Body of pancreas (tissue), 4 donors: Measurements from ENCODE around the gene AJAP1. TPM values are rescaled to one million over a fixed set of nuclear protein-coding genes. Genes with fewer than 3 reads are reported as not detected.

ENCODE experiments used
- ATAC-seq: fragments of 150-250 bp; one replicate; pipeline ENCODE4 v1.9.1; 2016
- DNase-seq, 4 donors: peaks; one replicate each; pipeline ENCODE4 v3.0.0-alpha.2; 2019
- H3K27ac ChIP-seq, 4 donors: fragments of 200-600 bp; sonication (generic); 1 replicate in 3 of 4; 2 replicates in 1 of 4; pipeline versions ENCODE4 v1.5.1 to v1.6.1; 2016 to 2019; ENCODE audit warnings: mild to moderate bottlenecking in 1 of 4, mixed read lengths in 1 of 4, moderate library complexity in 1 of 4
- H3K27me3 ChIP-seq, 2 donors: fragments of 200-600 bp; sonication (generic); one replicate each; pipeline ENCODE4 v1.6.0; 2016; ENCODE audit warnings: mild to moderate bottlenecking in 1 of 2
- H3K36me3 ChIP-seq, 2 donors: fragments of 200-600 bp; sonication (generic); replicated peaks in 1 of 2; 2 replicates each; pipeline ENCODE4 v1.5.1; 2016; ENCODE audit warnings: low read depth in 2 of 2; ENCODE audit not compliant: insufficient read depth in 1 of 2
- H3K4me1 ChIP-seq: fragments of 200-600 bp; sonication (generic); one replicate; pipeline ENCODE4 v1.6.0; 2016
- H3K4me3 ChIP-seq, 2 donors: fragments of 200-600 bp; sonication (generic); 1 replicate in 1 of 2; 2 replicates in 1 of 2; pipeline ENCODE4 v1.5.1; 2016 to 2019
- H3K9me3 ChIP-seq, 3 donors: fragments of 200-600 bp; sonication (generic); 1 replicate in 2 of 3; 2 replicates in 1 of 3; pipeline ENCODE4 v1.5.1; 2016
- POLR2A ChIP-seq, 3 donors: fragments of 450-650 bp; IDR thresholded peaks; one replicate each; pipeline ENCODE4 v1.6.1; 2016; ENCODE audit warnings: antibody characterized with exemption in 3 of 3, mild to moderate bottlenecking in 2 of 3
- WGBS, 2 donors: methylation state at CpG; one replicate each; pipeline ENCODE4 v1.1.5; 2017; 5-methylcytosine and 5-hydroxymethylcytosine counted together
- intact Hi-C: fragments of 100-400 bp; cut with DNase I; formaldehyde crosslinking; loops from one replicate; pipeline ENCODE4 v1.15.1; 2023
- total RNA-seq, 2 donors: library from RNA; depleted of rRNA; stranded (reverse); fragments of >200 nt; gene quantifications; one replicate each; pipeline ENCODE4 v1.1.0, GENCODE V29; 2016
- TF ChIP-seq, protein P1 (sequence below), 7 experiments: fragments of 450-650 bp in 4 of 7; fragments of 200-600 bp in 3 of 7; sonication (generic) in 3 of 7; IDR thresholded peaks; one replicate each; pipeline ENCODE4 v1.5.1; 2016 to 2019; ENCODE audit warnings: antibody characterized with exemption in 7 of 7

The AJAP1 gene
- total RNA-seq, 2 donors from 2014 or later: 0.66 to 2.9 TPM

- no peak for ATAC-seq
- H3K9me3 ChIP-seq: no peaks in the 10 kb centered on the region
- 74 to 80% methylated on average over 1 to 10 of the region's 10 CpGs for WGBS, 2 donors
- H3K4me1 ChIP-seq: no peaks in the 10 kb centered on the region
- H3K27ac ChIP-seq: no peak overlapping the region
- H3K4me3 ChIP-seq: no peak overlapping the region
- TF ChIP-seq, protein P1, sequence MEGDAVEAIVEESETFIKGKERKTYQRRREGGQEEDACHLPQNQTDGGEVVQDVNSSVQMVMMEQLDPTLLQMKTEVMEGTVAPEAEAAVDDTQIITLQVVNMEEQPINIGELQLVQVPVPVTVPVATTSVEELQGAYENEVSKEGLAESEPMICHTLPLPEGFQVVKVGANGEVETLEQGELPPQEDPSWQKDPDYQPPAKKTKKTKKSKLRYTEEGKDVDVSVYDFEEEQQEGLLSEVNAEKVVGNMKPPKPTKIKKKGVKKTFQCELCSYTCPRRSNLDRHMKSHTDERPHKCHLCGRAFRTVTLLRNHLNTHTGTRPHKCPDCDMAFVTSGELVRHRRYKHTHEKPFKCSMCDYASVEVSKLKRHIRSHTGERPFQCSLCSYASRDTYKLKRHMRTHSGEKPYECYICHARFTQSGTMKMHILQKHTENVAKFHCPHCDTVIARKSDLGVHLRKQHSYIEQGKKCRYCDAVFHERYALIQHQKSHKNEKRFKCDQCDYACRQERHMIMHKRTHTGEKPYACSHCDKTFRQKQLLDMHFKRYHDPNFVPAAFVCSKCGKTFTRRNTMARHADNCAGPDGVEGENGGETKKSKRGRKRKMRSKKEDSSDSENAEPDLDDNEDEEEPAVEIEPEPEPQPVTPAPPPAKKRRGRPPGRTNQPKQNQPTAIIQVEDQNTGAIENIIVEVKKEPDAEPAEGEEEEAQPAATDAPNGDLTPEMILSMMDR (IDR thresholded peaks at IDR 0.05): no peak
- no peak for TF ChIP-seq POLR2A (IDR thresholded peaks at IDR 0.05)
- no peaks in the 10 kb centered on the region for H3K27me3 ChIP-seq
- intact Hi-C loops: no loop called here
- no peak for DNase-seq
- no peaks in the 10 kb centered on the region for H3K36me3 ChIP-seq
Observed at GRCh38 chr1:4624141-4624715, 30.2 kb upstream of the AJAP1 start.

DNA sequence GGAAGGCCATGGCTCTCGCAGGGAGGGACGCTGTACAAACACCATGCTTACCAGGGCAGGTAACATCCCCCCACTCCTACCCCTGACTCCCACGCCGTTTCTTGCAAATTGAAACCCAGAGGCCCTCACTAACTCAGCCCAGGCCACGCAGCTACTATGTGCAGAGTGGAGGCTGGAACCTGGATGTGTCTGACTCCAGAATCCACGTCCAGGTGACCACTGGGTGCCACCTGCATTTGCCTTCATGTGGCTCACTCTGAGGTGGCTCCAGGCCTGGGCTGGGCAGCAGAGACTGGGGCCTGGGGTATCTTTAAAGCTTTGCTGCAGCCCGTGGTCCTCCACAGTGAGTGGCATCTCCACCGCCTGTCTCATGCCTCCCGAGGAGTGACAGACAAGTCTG, 29.6 kb upstream of the AJAP1 start:
- H3K27ac ChIP-seq: no peak overlapping the region
- 64% methylated on average over 5 to 9 of the region's 9 CpGs for WGBS, 2 donors
- TF ChIP-seq, protein P1 (IDR thresholded peaks at IDR 0.05): no peak
- TF ChIP-seq POLR2A (IDR thresholded peaks at IDR 0.05): no peak

GRCh38 chr1:4626061-4626460, 28.3 kb upstream of the AJAP1 start:
- intact Hi-C loops: no loop called here
- Histone ChIP-seq H3K9me3 (no peaks in the 10 kb centered on the region), H3K27me3 (no peaks in the 10 kb centered on the region), H3K4me3 (no peak overlapping the region), H3K36me3 (no peaks in the 10 kb centered on the region), H3K27ac (no peak overlapping the region), H3K4me1 (no peaks in the 10 kb centered on the region)
- DNase-seq (no peak), ATAC-seq (no peak)
- WGBS, 2 donors: 82 to 83% methylated on average over 10 to 13 of the region's 13 CpGs
- no peak for TF ChIP-seq POLR2A (IDR thresholded peaks at IDR 0.05)
- TF ChIP-seq, protein P1 (IDR thresholded peaks at IDR 0.05): no peak

More for the DNA sequence above, 29.6 kb upstream of the AJAP1 start:
- H3K9me3 ChIP-seq: no peaks in the 10 kb centered on the region
- ATAC-seq: no peak
- intact Hi-C loops: no loop called here
- no peaks in the 10 kb centered on the region for H3K4me1 ChIP-seq
- no peak for DNase-seq
- H3K27me3 ChIP-seq: no peaks in the 10 kb centered on the region
- H3K4me3 ChIP-seq: no peak overlapping the region
- no peaks in the 10 kb centered on the region for H3K36me3 ChIP-seq

GRCh38 chr1:4626560-4627319, 27.7 kb upstream of the AJAP1 start:
- Histone ChIP-seq H3K9me3 (no peaks in the 10 kb centered on the region), H3K4me3 (no peak overlapping the region), H3K4me1 (no peaks in the 10 kb centered on the region), H3K36me3 (no peaks in the 10 kb centered on the region), H3K27ac (no peak overlapping the region), H3K27me3 (no peaks in the 10 kb centered on the region)
- intact Hi-C loops: no loop called here
- no peak for TF ChIP-seq POLR2A (IDR thresholded peaks at IDR 0.05)
- TF ChIP-seq, protein P1 (IDR thresholded peaks at IDR 0.05): no peak
- ATAC-seq (no peak), DNase-seq (no peak)
- 66 to 72% methylated on average over 9 of the region's 9 CpGs for WGBS, 2 donors
